Measurements from ENCODE around the gene MPPED2.

Gene MPPED2

GRCh38 chr11:30581675-30582074 lies 4.5 kb downstream of the MPPED2 start:
- H3K79me2 ChIP-seq (ENCODE audit: insufficient read depth, low read length) = no peaks in the 10 kb centered on the region
- no peak overlapping the region for H3K4me3 ChIP-seq (ENCODE audit: low read depth in 1 of 2, low read length in 2 of 2)
- H3K9me3 ChIP-seq (ENCODE audit: insufficient read depth, low read length, severe bottlenecking) = no peaks in the 10 kb centered on the region
- DNase-seq (no peak), ATAC-seq (ENCODE audit: insufficient read depth, low read depth) (no peak)
- H3K4me1 ChIP-seq (ENCODE audit: insufficient read depth, low read length) = no peaks in the 10 kb centered on the region
- H3K9ac ChIP-seq (ENCODE audit: low read depth, low read length) = no peak overlapping the region
- no peaks in the 10 kb centered on the region for H3K27me3 ChIP-seq (ENCODE audit: insufficient read depth, low read length, poor library complexity)
- H3K4me2 ChIP-seq (ENCODE audit: insufficient read depth, low read length) = no peak overlapping the region
- H4K20me1 ChIP-seq (ENCODE audit: insufficient read depth, low read length) = no peaks in the 10 kb centered on the region
- H3K36me3 ChIP-seq (ENCODE audit: insufficient read depth, low read length) = no peaks in the 10 kb centered on the region
- H3K27ac ChIP-seq (ENCODE audit: low read length) = no peak overlapping the region
- H2AFZ ChIP-seq (ENCODE audit: low read depth, low read length) = no peak overlapping the region
- TF ChIP-seq EZH2 (IDR thresholded peaks at IDR 0.05; ENCODE audit: borderline replicate concordance, low read depth, low read length, severe bottlenecking) = no peak
- TF ChIP-seq CTCF (IDR thresholded peaks at IDR 0.05; ENCODE audit: borderline replicate concordance, extremely low read depth, low read length, poor library complexity, severe bottlenecking) = no peak

GRCh38 chr11:30580573-30580972 lies 5.6 kb downstream of the MPPED2 start:
- no peak overlapping the region for H3K9ac ChIP-seq (ENCODE audit: low read depth, low read length)

GRCh38 chr11:30579415-30580175 lies 6.6 kb downstream of the MPPED2 start:
- Histone ChIP-seq H3K4me2 (ENCODE audit: insufficient read depth, low read length) (no peak overlapping the region), H3K4me1 (ENCODE audit: insufficient read depth, low read length) (no peaks in the 10 kb centered on the region), H3K4me3 (ENCODE audit: low read depth in 1 of 2, low read length in 2 of 2) (no peak overlapping the region), H3K79me2 (ENCODE audit: insufficient read depth, low read length) (no peaks in the 10 kb centered on the region), H3K9me3 (ENCODE audit: insufficient read depth, low read length, severe bottlenecking) (no peaks in the 10 kb centered on the region), H3K27me3 (ENCODE audit: insufficient read depth, low read length, poor library complexity) (no peaks in the 10 kb centered on the region), H2AFZ (ENCODE audit: low read depth, low read length) (no peak overlapping the region), H4K20me1 (ENCODE audit: insufficient read depth, low read length) (no peaks in the 10 kb centered on the region), H3K27ac (ENCODE audit: low read length) (no peak overlapping the region), H3K36me3 (ENCODE audit: insufficient read depth, low read length) (no peaks in the 10 kb centered on the region), H3K9ac (ENCODE audit: low read depth, low read length) (no peak overlapping the region)
- ATAC-seq (ENCODE audit: insufficient read depth, low read depth) = no peak
- no peak for DNase-seq
- TF ChIP-seq EZH2 (IDR thresholded peaks at IDR 0.05; ENCODE audit: borderline replicate concordance, low read depth, low read length, severe bottlenecking) (no peak), CTCF (IDR thresholded peaks at IDR 0.05; ENCODE audit: borderline replicate concordance, extremely low read depth, low read length, poor library complexity, severe bottlenecking) (no peak)

More at GRCh38 chr11:30580573-30580972, 5.6 kb downstream of the MPPED2 start:
- Histone ChIP-seq H3K4me2 (ENCODE audit: insufficient read depth, low read length) (no peak overlapping the region), H3K27me3 (ENCODE audit: insufficient read depth, low read length, poor library complexity) (no peaks in the 10 kb centered on the region), H2AFZ (ENCODE audit: low read depth, low read length) (no peak overlapping the region), H3K4me1 (ENCODE audit: insufficient read depth, low read length) (no peaks in the 10 kb centered on the region), H3K79me2 (ENCODE audit: insufficient read depth, low read length) (no peaks in the 10 kb centered on the region), H4K20me1 (ENCODE audit: insufficient read depth, low read length) (no peaks in the 10 kb centered on the region), H3K9me3 (ENCODE audit: insufficient read depth, low read length, severe bottlenecking) (no peaks in the 10 kb centered on the region), H3K4me3 (ENCODE audit: low read depth in 1 of 2, low read length in 2 of 2) (no peak overlapping the region), H3K36me3 (ENCODE audit: insufficient read depth, low read length) (no peaks in the 10 kb centered on the region), H3K27ac (ENCODE audit: low read length) (no peak overlapping the region)
- DNase-seq (no peak), ATAC-seq (ENCODE audit: insufficient read depth, low read depth) (no peak)
- no peak for TF ChIP-seq CTCF (IDR thresholded peaks at IDR 0.05; ENCODE audit: borderline replicate concordance, extremely low read depth, low read length, poor library complexity, severe bottlenecking)
- no peak for TF ChIP-seq EZH2 (IDR thresholded peaks at IDR 0.05; ENCODE audit: borderline replicate concordance, low read depth, low read length, severe bottlenecking)

Measured in DND-41 (cell line).